H1 (cell line): ENCODE data around the gene CYB5B. TPM values are rescaled to one million over a fixed set of nuclear protein-coding genes. Genes with fewer than 3 reads are reported as not detected.

Experiments used
- CTCF ChIA-PET: fragments of 300-600 bp; sonication (Branson Sonifier 250); formaldehyde crosslinking; loops from one replicate; lab custom pipeline; 2021; ENCODE audit not compliant: partially characterized antibody; lab: Charles Lee
- POLR2A ChIA-PET: fragments of 300-600 bp; sonication (Branson Sonifier 250); formaldehyde crosslinking; loops from one replicate; lab custom pipeline; 2021; ENCODE audit warnings: inconsistent platforms; ENCODE audit not compliant: partially characterized antibody; lab: Charles Lee
- DNase-seq, 2 experiments: peaks; one replicate each; pipeline versions ENCODE4 v3.0.0 to v3.0.0-alpha.2; 2010 to 2022; ENCODE audit warnings: low spot score in 2 of 2, low read depth in 1 of 2, mixed read lengths in 1 of 2
- FAIRE-seq: peaks from 2 replicates; lab custom pipeline; 2011; peaks lifted over from hg19 to GRCh38; lab: Jason Lieb, UNC
- H2AFZ ChIP-seq: 2 replicates; pipeline ENCODE4 v1.8.1; 2012; ENCODE audit warnings: low read length, inconsistent platforms
- H2AK5ac ChIP-seq: 2 replicates; pipeline ENCODE4 v1.6.1; 2013; ENCODE audit warnings: low read depth, low read length
- H2BK120ac ChIP-seq: replicated peaks from 2 replicates; pipeline ENCODE3; 2013; ENCODE audit warnings: low read depth, low read length, inconsistent platforms
- H2BK12ac ChIP-seq: 2 replicates; pipeline ENCODE4 v1.6.1; 2013; ENCODE audit warnings: low read depth, low read length
- H2BK15ac ChIP-seq: 2 replicates; pipeline ENCODE4 v1.6.1; 2013; ENCODE audit warnings: low read length
- H2BK20ac ChIP-seq: 2 replicates; pipeline ENCODE4 v1.6.1; 2013; ENCODE audit warnings: low read length
- H2BK5ac ChIP-seq: 2 replicates; pipeline ENCODE4 v1.6.1; 2013; ENCODE audit warnings: low read depth, low read length
- H3K14ac ChIP-seq: 2 replicates; pipeline ENCODE4 v1.6.1; 2013; ENCODE audit warnings: inconsistent platforms; ENCODE audit not compliant: insufficient read length
- H3K18ac ChIP-seq: 2 replicates; pipeline ENCODE4 v1.6.1; 2013; ENCODE audit warnings: low read length; ENCODE audit errors: extremely low read depth
- H3K23ac ChIP-seq: 2 replicates; pipeline ENCODE4 v1.6.1; 2013; ENCODE audit warnings: inconsistent platforms; ENCODE audit not compliant: insufficient read length
- H3K23me2 ChIP-seq: 2 replicates; pipeline ENCODE4 v1.6.1; 2013; ENCODE audit warnings: low read depth, low read length
- H3K27ac ChIP-seq: 2 replicates; pipeline ENCODE4 v1.6.1; 2011; ENCODE audit warnings: low read depth, low read length, inconsistent platforms
- H3K27me3 ChIP-seq, 4 experiments: replicated peaks in 1 of 4; 1 replicate in 1 of 4; 2 replicates in 3 of 4; pipeline versions ENCODE4 v1.6.1 to v1.8.1; 2011 to 2013; ENCODE audit warnings: low read length in 3 of 4, mild to moderate bottlenecking in 3 of 4, inconsistent platforms in 2 of 4, mixed read lengths in 2 of 4, moderate library complexity in 1 of 4; ENCODE audit not compliant: control insufficient read depth in 3 of 4, insufficient read depth in 3 of 4; ENCODE audit errors: extremely low read depth in 1 of 4
- H3K36me3 ChIP-seq, 4 experiments: 2 replicates each; pipeline versions ENCODE4 v1.6.1 to v1.8.1; 2011 to 2013; ENCODE audit warnings: mild to moderate bottlenecking in 4 of 4, low read length in 3 of 4, moderate library complexity in 2 of 4, control low read depth in 1 of 4, inconsistent platforms in 1 of 4; ENCODE audit not compliant: insufficient read depth in 4 of 4, control insufficient read depth in 2 of 4
- H3K4ac ChIP-seq: replicated peaks from 2 replicates; pipeline ENCODE3; 2013; ENCODE audit warnings: low read length, low read depth, mixed read lengths, inconsistent platforms; ENCODE audit not compliant: insufficient read length
- H3K4me1 ChIP-seq, 4 experiments: replicated peaks in 1 of 4; 1 replicate in 1 of 4; 2 replicates in 3 of 4; pipeline versions ENCODE4 v1.6.1 to v1.8.1; 2011 to 2013; ENCODE audit warnings: low read length in 3 of 4, inconsistent platforms in 2 of 4, mixed read lengths in 1 of 4; ENCODE audit not compliant: insufficient read depth in 4 of 4, control insufficient read depth in 3 of 4
- H3K4me2 ChIP-seq, 2 experiments: 2 replicates each; pipeline versions ENCODE4 v1.6.1 to v1.8.1; 2011 to 2013; ENCODE audit warnings: low read depth in 2 of 2, low read length in 2 of 2, control low read depth in 1 of 2, inconsistent platforms in 1 of 2, mild to moderate bottlenecking in 1 of 2; ENCODE audit not compliant: insufficient read depth in 1 of 2
- H3K4me3 ChIP-seq, 4 experiments: fragments of 200-600, 300-600 bp in 1 of 4; sonication (generic), shearing (Covaris generic), sonication (Bioruptor Twin) in 1 of 4; 2 replicates each; pipeline versions ENCODE4 v1.5.1 to v1.8.1; 2011 to 2016; ENCODE audit warnings: low read length in 4 of 4, low read depth in 3 of 4, control low read depth in 2 of 4, inconsistent platforms in 2 of 4, mild to moderate bottlenecking in 2 of 4, mixed read lengths in 1 of 4, moderate library complexity in 1 of 4; ENCODE audit not compliant: insufficient read depth in 2 of 4; ENCODE audit errors: extremely low read depth in 1 of 4
- H3K56ac ChIP-seq: replicated peaks from 2 replicates; pipeline ENCODE3; 2013; ENCODE audit warnings: low read depth, mild to moderate bottlenecking, mixed read lengths, low read length, inconsistent platforms; ENCODE audit not compliant: insufficient read length
- H3K79me1 ChIP-seq: 2 replicates; pipeline ENCODE4 v1.6.1; 2013; ENCODE audit warnings: low read depth, low read length, control low read depth
- H3K79me2 ChIP-seq, 2 experiments: 2 replicates each; pipeline versions ENCODE4 v1.6.1 to v1.8.1; 2012 to 2013; ENCODE audit warnings: low read length in 2 of 2, mild to moderate bottlenecking in 2 of 2, inconsistent platforms in 1 of 2; ENCODE audit not compliant: insufficient read depth in 2 of 2, control insufficient read depth in 1 of 2
- H3K9ac ChIP-seq, 4 experiments: replicated peaks in 1 of 4; 1 replicate in 1 of 4; 2 replicates in 3 of 4; pipeline versions ENCODE4 v1.6.1 to v1.8.1; 2011 to 2013; ENCODE audit warnings: low read depth in 3 of 4, low read length in 3 of 4, control low read depth in 2 of 4, mild to moderate bottlenecking in 2 of 4, moderate library complexity in 2 of 4, inconsistent platforms in 1 of 4; ENCODE audit errors: extremely low read depth in 1 of 4
- H3K9me3 ChIP-seq, 2 experiments: 2 replicates each; pipeline versions ENCODE4 v1.6.1 to v1.8.1; 2012 to 2013; ENCODE audit warnings: mild to moderate bottlenecking in 2 of 2, moderate library complexity in 2 of 2, control low read depth in 1 of 2, inconsistent platforms in 1 of 2, low read depth in 1 of 2, low read length in 1 of 2, mixed read lengths in 1 of 2; ENCODE audit not compliant: insufficient read depth in 2 of 2
- H4K20me1 ChIP-seq, 2 experiments: replicated peaks in 1 of 2; 2 replicates each; pipeline versions ENCODE3 to v1.8.1; 2011 to 2013; ENCODE audit warnings: inconsistent platforms in 2 of 2, low read length in 2 of 2, mild to moderate bottlenecking in 1 of 2; ENCODE audit not compliant: insufficient read depth in 2 of 2, control insufficient read depth in 1 of 2
- H4K5ac ChIP-seq: 2 replicates; pipeline ENCODE4 v1.6.1; 2013; ENCODE audit warnings: low read length, low read depth, mixed read lengths, inconsistent platforms; ENCODE audit not compliant: insufficient read length
- H4K8ac ChIP-seq: 2 replicates; pipeline ENCODE4 v1.8.0; 2013; ENCODE audit warnings: mild to moderate bottlenecking, moderate library complexity, low read length, inconsistent platforms; ENCODE audit not compliant: insufficient read depth; ENCODE audit errors: extremely low read depth
- H4K91ac ChIP-seq: replicated peaks from 2 replicates; pipeline ENCODE3; 2013; ENCODE audit warnings: low read length, mixed read lengths, inconsistent platforms; ENCODE audit not compliant: insufficient read length
- BACH1 ChIP-seq: IDR thresholded peaks from 2 replicates; pipeline ENCODE4 v1.6.1; 2012; ENCODE audit warnings: low read length, improper control_type of control experiment
- BRCA1 ChIP-seq: IDR thresholded peaks from 2 replicates; pipeline ENCODE4 v1.6.1; 2012; ENCODE audit warnings: low read depth, low read length, improper control_type of control experiment
- CBX5 ChIP-seq: fragments of 300-800, 300-1000 bp; sonication (generic); IDR thresholded peaks from 2 replicates; pipeline ENCODE4 v1.7.1; 2016; ENCODE audit warnings: antibody characterized with exemption, low read length, low read depth
- CHD2 ChIP-seq: IDR thresholded peaks from 2 replicates; pipeline ENCODE4 v1.6.1; 2012; ENCODE audit warnings: low read length, improper control_type of control experiment
- GTF2F1 ChIP-seq: IDR thresholded peaks from 2 replicates; pipeline ENCODE4 v1.6.1; 2012; ENCODE audit warnings: low read depth, low read length, improper control_type of control experiment, borderline replicate concordance
- NANOG ChIP-seq: IDR thresholded peaks from 2 replicates; pipeline ENCODE4 v1.6.1; 2011; ENCODE audit warnings: low read length, low read depth, mild to moderate bottlenecking, inconsistent platforms; ENCODE audit not compliant: insufficient read depth, poor library complexity, severe bottlenecking
- POLR2A ChIP-seq, 2 experiments: IDR thresholded peaks; 1 replicate in 1 of 2; 2 replicates in 1 of 2; pipeline ENCODE4 v1.6.1; 2011; ENCODE audit warnings: low read depth in 2 of 2, low read length in 2 of 2, mild to moderate bottlenecking in 2 of 2; ENCODE audit errors: control extremely low read depth in 1 of 2
- RBBP5 ChIP-seq: IDR thresholded peaks from 2 replicates; pipeline ENCODE4 v1.7.1; 2012; ENCODE audit warnings: low read depth, mild to moderate bottlenecking, inconsistent platforms, low read length, moderate library complexity, borderline replicate concordance
- SIX5 ChIP-seq: IDR thresholded peaks from 2 replicates; pipeline ENCODE4 v1.6.1; 2011; ENCODE audit warnings: mild to moderate bottlenecking, low read depth, low read length
- SRF ChIP-seq: IDR thresholded peaks from 2 replicates; pipeline ENCODE4 v1.6.1; 2011; ENCODE audit warnings: mild to moderate bottlenecking, low read depth, low read length, moderate library complexity
- WGBS, 2 experiments: shearing (Covaris generic) in 1 of 2; methylation state at CpG; one replicate each; pipeline versions ENCODE4 v1.1.6 to v1.1.7; 2013 to 2015; ENCODE audit warnings: low lambda C conversion rate in 2 of 2, mixed read lengths in 2 of 2, inconsistent platforms in 1 of 2, low coverage in 1 of 2, missing lambda C conversion rate in 1 of 2; ENCODE audit not compliant: insufficient replicate concordance in 2 of 2, insufficient coverage in 1 of 2, insufficient read length in 1 of 2; ENCODE audit errors: extremely low coverage in 1 of 2, missing lambda C conversion rate in 1 of 2; 5-methylcytosine and 5-hydroxymethylcytosine counted together
- polyA plus RNA-seq, 7 experiments: library from polyadenylated mRNA; depleted of rRNA in 3 of 7; stranded (reverse) in 5 of 7; unstranded in 2 of 7; fragments of >200 nt in 5 of 7; fragments of 200-250 nt in 2 of 7; gene quantifications; 1 replicate in 5 of 7; 2 replicates in 1 of 7; 4 replicates in 1 of 7; pipeline versions ENCODE4 v1.2.1 to v1.2.3, GENCODE V29; 2011 to 2013; ENCODE audit warnings: missing spikeins in 2 of 7, mixed read lengths in 2 of 7
- total RNA-seq: library from RNA; stranded (reverse); fragmentation: NEBNext Ultra II Directional; extraction: Animal tissue kit (Norgen Biotek cat#: 25700); gene quantifications from 2 replicates; pipeline ENCODE4 v1.2.1, GENCODE V29; 2021
- TF ChIP-seq, protein P1 (sequence below): IDR thresholded peaks from 2 replicates; pipeline ENCODE4 v1.6.1; 2012; ENCODE audit warnings: low read length, inconsistent platforms
- TF ChIP-seq, protein P2 (sequence below): IDR thresholded peaks from 2 replicates; pipeline ENCODE4 v1.6.1; 2011; ENCODE audit warnings: low read length, improper control_type of control experiment

Gene CYB5B
- total and polyA plus RNA-seq, 2 of the 8 experiments (the other 6 are each of a cell fraction or from before 2014, with no cell fraction given) = 108 to 127 TPM

DNA sequence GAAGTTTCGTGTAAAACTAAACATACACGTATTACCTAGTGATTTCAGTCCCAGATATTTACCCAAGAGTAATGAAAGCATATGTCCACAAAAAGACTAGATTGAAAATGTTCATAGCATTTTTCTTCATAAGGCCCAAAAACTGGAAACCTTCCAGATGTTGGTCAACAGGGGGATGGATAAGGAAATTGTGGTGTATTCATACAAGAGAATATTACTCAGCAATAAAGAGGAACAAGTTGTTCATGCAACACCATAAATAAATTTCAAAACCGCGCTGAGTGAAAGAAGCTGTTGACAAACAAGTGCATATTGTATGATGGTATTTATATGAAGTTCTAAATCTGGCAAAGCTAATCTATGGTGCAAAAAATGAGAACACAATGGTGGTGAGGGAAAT, 87.2 kb downstream of the CYB5B start:
- Histone ChIP-seq H2BK120ac (no peak overlapping the region), H2BK12ac (no peak overlapping the region), H3K4me3 (no peak overlapping the region), H3K79me2 (no peaks in the 10 kb centered on the region), H3K56ac (no peak overlapping the region), H2BK15ac (no peak overlapping the region), H4K5ac (no peak overlapping the region), H2AK5ac (no peak overlapping the region), H3K4me2 (no peak overlapping the region), H3K27me3 (no peaks in the 10 kb centered on the region), H4K8ac (no peak overlapping the region), H3K23me2 (no peaks in the 10 kb centered on the region; the same call in 1 of the 2 replicates), H3K4me1 (no peaks in the 10 kb centered on the region), H3K14ac (no peak overlapping the region), H3K18ac (no peak overlapping the region), H2BK5ac (no peak overlapping the region), H3K9me3 (no peaks in the 10 kb centered on the region), H3K23ac (no peak overlapping the region), H3K4ac (no peak overlapping the region), H2AFZ (no peak overlapping the region), H3K36me3 (no peaks in the 10 kb centered on the region), H3K27ac (no peak overlapping the region), H2BK20ac (no peak overlapping the region), H3K9ac (no peak overlapping the region), H4K91ac (no peak overlapping the region), H4K20me1 (no peaks in the 10 kb centered on the region), H3K79me1 (no peaks in the 10 kb centered on the region)
- ChIA-PET CTCF (interaction anchor here (1.2 to 1.7 kb wide), 2 partner anchors 15 to 16 kb away, joined by 3 to 4 read pairs; no protein-coding TSS in a partner anchor), POLR2A (interaction anchor here (1.6 kb wide), 1 partner anchor 53 kb away, joined by 3 read pairs; no protein-coding TSS in a partner anchor)
- no peak for DNase-seq
- 93% methylated on average over 4 of the region's 4 CpGs; no CpG with 5 or more reads in 1 of the 2 experiments for WGBS, 2 experiments
- FAIRE-seq = no peak
- no peak for TF ChIP-seq NANOG
- TF ChIP-seq, protein P1, sequence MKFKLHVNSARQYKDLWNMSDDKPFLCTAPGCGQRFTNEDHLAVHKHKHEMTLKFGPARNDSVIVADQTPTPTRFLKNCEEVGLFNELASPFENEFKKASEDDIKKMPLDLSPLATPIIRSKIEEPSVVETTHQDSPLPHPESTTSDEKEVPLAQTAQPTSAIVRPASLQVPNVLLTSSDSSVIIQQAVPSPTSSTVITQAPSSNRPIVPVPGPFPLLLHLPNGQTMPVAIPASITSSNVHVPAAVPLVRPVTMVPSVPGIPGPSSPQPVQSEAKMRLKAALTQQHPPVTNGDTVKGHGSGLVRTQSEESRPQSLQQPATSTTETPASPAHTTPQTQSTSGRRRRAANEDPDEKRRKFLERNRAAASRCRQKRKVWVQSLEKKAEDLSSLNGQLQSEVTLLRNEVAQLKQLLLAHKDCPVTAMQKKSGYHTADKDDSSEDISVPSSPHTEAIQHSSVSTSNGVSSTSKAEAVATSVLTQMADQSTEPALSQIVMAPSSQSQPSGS = no peak
- no peak for TF ChIP-seq RBBP5
- TF ChIP-seq, protein P2, sequence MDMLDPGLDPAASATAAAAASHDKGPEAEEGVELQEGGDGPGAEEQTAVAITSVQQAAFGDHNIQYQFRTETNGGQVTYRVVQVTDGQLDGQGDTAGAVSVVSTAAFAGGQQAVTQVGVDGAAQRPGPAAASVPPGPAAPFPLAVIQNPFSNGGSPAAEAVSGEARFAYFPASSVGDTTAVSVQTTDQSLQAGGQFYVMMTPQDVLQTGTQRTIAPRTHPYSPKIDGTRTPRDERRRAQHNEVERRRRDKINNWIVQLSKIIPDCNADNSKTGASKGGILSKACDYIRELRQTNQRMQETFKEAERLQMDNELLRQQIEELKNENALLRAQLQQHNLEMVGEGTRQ = no peak
- no peak for TF ChIP-seq BACH1
- TF ChIP-seq SRF = no peak
- TF ChIP-seq BRCA1 = no peak
- TF ChIP-seq CBX5 = no peak
- TF ChIP-seq CHD2 = no peak
- TF ChIP-seq POLR2A (IDR thresholded peaks at IDR 0.05; ENCODE audit: control extremely low read depth in 1 of 2, low read depth in 2 of 2, low read length in 2 of 2) = no peak
- TF ChIP-seq SIX5 = no peak
- no peak for TF ChIP-seq GTF2F1
